GM21786 (cell line): ENCODE data around the gene PCDHB5.
"Not testable (repeated sequence)": the region's sequence is repeated elsewhere in the genome, so short reads cannot be mapped to it uniquely, and the experiment has no call there.

ENCODE experiments used
- ATAC-seq: cut with Tn5 transposase; IDR thresholded peaks from one replicate; pipeline ENCODE4 v1.9.1; 2021; ENCODE audit not compliant: unreplicated experiment

PCDHB5 gene

GRCh38 chr5:141135030-141135717, at the start of gene PCDHB5:
PCDHB5 (plus strand) TSS chr5:141135206; CDS start chr5:141135435, 229 bp downstream.
- no peak for ATAC-seq

- no peak for ATAC-seq
Observed at GRCh38 chr5:141094481-141095262, 40.3 kb upstream of the PCDHB5 start, which contains the start of gene PCDHB2. PCDHB2 (plus strand) TSS chr5:141094615; CDS start chr5:141094791, 176 bp downstream.

- ATAC-seq, result no peak
Observed at GRCh38 chr5:141095263-141095641, 39.8 kb upstream of the PCDHB5 start.

GRCh38 chr5:141096181-141096580, 38.8 kb upstream of the PCDHB5 start:
- not testable (repeated sequence) for ATAC-seq

GRCh38 chr5:141096586-141096985, 38.4 kb upstream of the PCDHB5 start:
- not testable (repeated sequence) for ATAC-seq

- no peak for ATAC-seq
Observed at GRCh38 chr5:141100243-141100805, 34.7 kb upstream of the PCDHB5 start, which contains the start of gene PCDHB3. PCDHB3 (plus strand) TSS chr5:141100473; CDS start chr5:141100650, 177 bp downstream.

- ATAC-seq, result no peak
Observed at GRCh38 chr5:141101059-141101458, 33.9 kb upstream of the PCDHB5 start.

- not testable (repeated sequence) for ATAC-seq
Observed at GRCh38 chr5:141102070-141102469, 32.9 kb upstream of the PCDHB5 start.

- ATAC-seq, result not testable (repeated sequence)
Observed at GRCh38 chr5:141102471-141102870, 32.5 kb upstream of the PCDHB5 start.

GRCh38 chr5:141105350-141105749, 29.7 kb upstream of the PCDHB5 start:
- no peak for ATAC-seq

GRCh38 chr5:141119250-141119649, 15.8 kb upstream of the PCDHB5 start:
- no peak for ATAC-seq

- ATAC-seq, result no peak
Observed at GRCh38 chr5:141121563-141121962, 13.4 kb upstream of the PCDHB5 start, which contains the start of gene PCDHB4. PCDHB4 (plus strand) TSS chr5:141121818; CDS start chr5:141121999, 181 bp downstream.

- ATAC-seq, result no peak
Observed at GRCh38 chr5:141121985-141122384, 13.0 kb upstream of the PCDHB5 start.

- not testable (repeated sequence) for ATAC-seq
Observed at GRCh38 chr5:141123396-141124135, 11.4 kb upstream of the PCDHB5 start.

- ATAC-seq, result no peak
Observed at GRCh38 chr5:141127305-141127704, 7.7 kb upstream of the PCDHB5 start.

- ATAC-seq, result no peak
Observed at GRCh38 chr5:141135718-141136266, 786 bp downstream of the PCDHB5 start.

- not testable (repeated sequence) for ATAC-seq
Observed at GRCh38 chr5:141137346-141137745, 2.3 kb downstream of the PCDHB5 start.

- ATAC-seq, result no peak
Observed at GRCh38 chr5:141149812-141150211, 14.8 kb downstream of the PCDHB5 start, which contains the start of gene PCDHB6. PCDHB6 (plus strand) TSS chr5:141150057; CDS start chr5:141150258, 201 bp downstream.

GRCh38 chr5:141150224-141150992, 15.4 kb downstream of the PCDHB5 start:
- no peak for ATAC-seq

- ATAC-seq, result no peak
Observed at GRCh38 chr5:141150993-141151325, 16.0 kb downstream of the PCDHB5 start.
